ENCODE results near the gene BRINP3. TPM values are rescaled to one million over a fixed set of nuclear protein-coding genes. Genes with fewer than 3 reads are reported as not detected.

BRINP3 gene
- total RNA-seq, 1 donor: not detected

DNA sequence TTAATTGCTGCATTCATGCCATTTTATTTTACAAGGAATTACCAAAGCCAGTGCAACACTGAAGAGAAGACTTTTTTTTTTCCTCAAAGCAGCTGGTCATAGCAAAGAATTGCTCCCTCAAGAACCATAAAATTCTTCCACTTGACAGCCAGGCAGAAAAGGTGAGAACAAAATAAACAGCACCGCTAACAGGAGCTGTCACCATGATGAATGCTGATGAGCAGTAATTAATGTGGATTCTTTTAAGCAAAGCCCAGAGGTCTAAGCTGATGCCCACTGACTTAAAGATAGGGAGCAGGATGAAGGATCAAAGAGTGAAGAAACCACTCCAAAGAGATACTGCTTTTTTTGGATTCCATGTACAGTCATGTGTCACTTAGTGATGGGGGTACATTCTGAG lies 428.4 kb downstream of the BRINP3 start:
- no peaks in the 10 kb centered on the region for H4K20me1 ChIP-seq (ENCODE audit: insufficient read depth, low read length)
- no peak overlapping the region for H3K27ac ChIP-seq (ENCODE audit: low read depth, low read length)
- no peaks in the 10 kb centered on the region for H3K36me3 ChIP-seq (ENCODE audit: insufficient read depth, low read length)
- no peak for DNase-seq (ENCODE audit: insufficient read length, low spot score, missing footprints)
- H3K4me1 ChIP-seq (ENCODE audit: insufficient read depth, low read length): no peaks in the 10 kb centered on the region
- TF ChIP-seq, protein P1, sequence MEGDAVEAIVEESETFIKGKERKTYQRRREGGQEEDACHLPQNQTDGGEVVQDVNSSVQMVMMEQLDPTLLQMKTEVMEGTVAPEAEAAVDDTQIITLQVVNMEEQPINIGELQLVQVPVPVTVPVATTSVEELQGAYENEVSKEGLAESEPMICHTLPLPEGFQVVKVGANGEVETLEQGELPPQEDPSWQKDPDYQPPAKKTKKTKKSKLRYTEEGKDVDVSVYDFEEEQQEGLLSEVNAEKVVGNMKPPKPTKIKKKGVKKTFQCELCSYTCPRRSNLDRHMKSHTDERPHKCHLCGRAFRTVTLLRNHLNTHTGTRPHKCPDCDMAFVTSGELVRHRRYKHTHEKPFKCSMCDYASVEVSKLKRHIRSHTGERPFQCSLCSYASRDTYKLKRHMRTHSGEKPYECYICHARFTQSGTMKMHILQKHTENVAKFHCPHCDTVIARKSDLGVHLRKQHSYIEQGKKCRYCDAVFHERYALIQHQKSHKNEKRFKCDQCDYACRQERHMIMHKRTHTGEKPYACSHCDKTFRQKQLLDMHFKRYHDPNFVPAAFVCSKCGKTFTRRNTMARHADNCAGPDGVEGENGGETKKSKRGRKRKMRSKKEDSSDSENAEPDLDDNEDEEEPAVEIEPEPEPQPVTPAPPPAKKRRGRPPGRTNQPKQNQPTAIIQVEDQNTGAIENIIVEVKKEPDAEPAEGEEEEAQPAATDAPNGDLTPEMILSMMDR (IDR thresholded peaks at IDR 0.05; ENCODE audit: extremely low read depth, low read depth, low read length): no peak
- H3K27me3 ChIP-seq (ENCODE audit: insufficient read depth, low read length): no peaks in the 10 kb centered on the region
- H3K4me3 ChIP-seq (ENCODE audit: insufficient read depth, low read length): no peak overlapping the region
- no peak overlapping the region for H2AFZ ChIP-seq (ENCODE audit: low read length)
- H3K4me2 ChIP-seq (ENCODE audit: insufficient read depth, low read length): no peak overlapping the region
- H3K79me2 ChIP-seq (ENCODE audit: insufficient read depth, low read length): no peaks in the 10 kb centered on the region
- H3K9me3 ChIP-seq (ENCODE audit: low read depth, low read length): no peaks in the 10 kb centered on the region
